Naive thymus-derived CD4-positive, alpha-beta T cell (primary cell): ENCODE data around the gene RTEL1. TPM values are rescaled to one million over a fixed set of nuclear protein-coding genes. Genes with fewer than 3 reads are reported as not detected.

Source experiments
- ATAC-seq: fragments of 150-1000 bp; cut with Tn5 transposase; 2 replicates; pipeline ENCODE4 v1.10.0; 2021; ENCODE audit warnings: mild to moderate bottlenecking, moderate library complexity
- CTCF ChIA-PET: fragments of 350-600 bp; sonication (Branson Sonifier 250); formaldehyde crosslinking; loops from one replicate; lab custom pipeline; 2021; ENCODE audit warnings: antibody characterized with exemption; lab: Charles Lee
- POLR2A ChIA-PET: fragments of 350-600 bp; sonication (Branson Sonifier 250); formaldehyde crosslinking; loops from one replicate; lab custom pipeline; 2021; ENCODE audit warnings: antibody characterized with exemption, inconsistent platforms; lab: Charles Lee
- DNase-seq, 9 donors: peaks; one replicate each; pipeline versions ENCODE4 v3.0.0 to v3.0.0-alpha.2; 2020 to 2022; ENCODE audit warnings: mixed read lengths in 1 of 9
- H3K27ac ChIP-seq: one replicate; pipeline ENCODE4 v1.7.0; 2013; ENCODE audit warnings: mild to moderate bottlenecking, low read depth, low read length, moderate library complexity
- H3K27me3 ChIP-seq, 2 donors: one replicate each; pipeline ENCODE4 v1.7.0; 2013; ENCODE audit warnings: low read length in 2 of 2, mild to moderate bottlenecking in 2 of 2, moderate library complexity in 2 of 2; ENCODE audit not compliant: control insufficient read depth in 2 of 2, insufficient read depth in 2 of 2
- H3K36me3 ChIP-seq, 3 experiments: 1 replicate in 2 of 3; 2 replicates in 1 of 3; pipeline ENCODE4 v1.7.0; 2013; ENCODE audit warnings: low read length in 3 of 3, mild to moderate bottlenecking in 3 of 3, moderate library complexity in 1 of 3; ENCODE audit not compliant: insufficient read depth in 3 of 3, control insufficient read depth in 2 of 3
- H3K4me1 ChIP-seq, 2 donors: one replicate each; pipeline ENCODE4 v1.7.0; 2013; ENCODE audit warnings: low read length in 2 of 2, mild to moderate bottlenecking in 2 of 2, moderate library complexity in 1 of 2; ENCODE audit not compliant: control insufficient read depth in 2 of 2, insufficient read depth in 2 of 2
- H3K4me3 ChIP-seq: 2 replicates; pipeline ENCODE4 v1.7.0; 2013; ENCODE audit warnings: mild to moderate bottlenecking, low read length
- H3K9me3 ChIP-seq, 3 experiments: 1 replicate in 2 of 3; 2 replicates in 1 of 3; pipeline ENCODE4 v1.7.0; 2013; ENCODE audit warnings: low read length in 3 of 3; ENCODE audit not compliant: control insufficient read depth in 2 of 3
- H3K27ac Mint-ChIP-seq, 9 donors: one replicate each; pipeline ENCODE4 v1.8.0; 2020 to 2022; ENCODE audit warnings: mixed read lengths in 9 of 9, mild to moderate bottlenecking in 8 of 9, moderate library complexity in 5 of 9, inconsistent platforms in 2 of 9
- H3K27me3 Mint-ChIP-seq, 5 donors: one replicate each; pipeline ENCODE4 v1.8.0; 2021 to 2022; ENCODE audit warnings: mixed read lengths in 5 of 5, mild to moderate bottlenecking in 1 of 5
- H3K36me3 Mint-ChIP-seq, 5 donors: one replicate each; pipeline ENCODE4 v1.8.0; 2020 to 2022; ENCODE audit warnings: mixed read lengths in 5 of 5, mild to moderate bottlenecking in 3 of 5, inconsistent platforms in 1 of 5
- H3K4me1 Mint-ChIP-seq, 7 donors: one replicate each; pipeline ENCODE4 v1.8.0; 2020 to 2022; ENCODE audit warnings: mixed read lengths in 7 of 7, mild to moderate bottlenecking in 3 of 7, inconsistent platforms in 1 of 7
- H3K4me3 Mint-ChIP-seq, 10 donors: one replicate each; pipeline ENCODE4 v1.8.0; 2020 to 2022; ENCODE audit warnings: mild to moderate bottlenecking in 10 of 10, mixed read lengths in 10 of 10, moderate library complexity in 6 of 10, inconsistent platforms in 2 of 10
- H3K9me3 Mint-ChIP-seq, 11 donors: one replicate each; pipeline ENCODE4 v1.8.0; 2020 to 2022; ENCODE audit warnings: mixed read lengths in 11 of 11, mild to moderate bottlenecking in 4 of 11, inconsistent platforms in 1 of 11, moderate library complexity in 1 of 11
- intact Hi-C, 2 donors: fragments of 100-400 bp; cut with micrococcal nuclease; formaldehyde crosslinking; loops; one replicate each; pipeline ENCODE4 v1.15.1; 2023
- polyA plus RNA-seq, 2 donors: library from polyadenylated mRNA; unstranded; fragments of 300-500 nt; fragmentation: Illumina TruSeq; gene quantifications; one replicate each; pipeline ENCODE4 v1.2.3, GENCODE V29; 2021
- total RNA-seq, 6 experiments: library from RNA in 5 of 6; stranded (reverse) in 5 of 6; gene quantifications; 1 replicate in 5 of 6; 2 replicates in 1 of 6; pipeline ENCODE4 v1.2.3 and lab custom pipeline; 2021 to 2026

RTEL1 gene
- total and polyA plus RNA-seq, 7 experiments from 2014 or later, result 1.9 to 47.2 (median 31.6) TPM

- Histone ChIP-seq H3K4me1 (peaks cover 7 to 8% of the 10 kb centered on the region in 2 donors), H3K9me3 (no peaks in the 10 kb centered on the region), H3K27ac (no peak overlapping the region), H3K36me3 (peaks cover 0 to 55% (median 0%) of the 10 kb centered on the region in 3 experiments), H3K27me3 (no peaks in the 10 kb centered on the region), H3K4me3 (no peak overlapping the region)
- ATAC-seq (no peak), DNase-seq (no peak)
- peaks cover 0 to 38% (median 24%) of the 10 kb centered on the region in 7 donors for H3K4me1 Mint-ChIP-seq
- H3K36me3 Mint-ChIP-seq, result peaks cover 0 to 11% (median 1%) of the 10 kb centered on the region in 5 donors
- no peaks in the 10 kb centered on the region for H3K9me3 Mint-ChIP-seq
- H3K4me3 Mint-ChIP-seq, result no peak overlapping the region
- intact Hi-C loops, result no loop called here
- no peak overlapping the region for H3K27ac Mint-ChIP-seq
- POLR2A ChIA-PET, result interaction anchor here (0.9 kb wide), 1 partner anchor 9 kb away, joined by 3 read pairs; no protein-coding TSS in a partner anchor
- CTCF ChIA-PET, result no interaction called here
- H3K27me3 Mint-ChIP-seq, result peaks cover 0 to 2% (median 0%) of the 10 kb centered on the region in 5 donors
Observed at GRCh38 chr20:63661108-63661507, 3.0 kb downstream of the RTEL1 start.

- H3K36me3 ChIP-seq, result peaks cover 0 to 63% (median 0%) of the 10 kb centered on the region in 3 experiments
- no peaks in the 10 kb centered on the region for H3K9me3 Mint-ChIP-seq
- no peak for DNase-seq
- H3K4me3 Mint-ChIP-seq, result peak overlapping the region in 2 of 10 donors; percentile 34 to 36
- peaks cover 7 to 8% of the 10 kb centered on the region in 2 donors for H3K4me1 ChIP-seq
- no peak overlapping the region for H3K4me3 ChIP-seq
- H3K27me3 ChIP-seq, result no peaks in the 10 kb centered on the region
- peaks cover 0 to 2% (median 0%) of the 10 kb centered on the region in 5 donors for H3K27me3 Mint-ChIP-seq
- ChIA-PET CTCF (no interaction called here), POLR2A (no interaction called here)
- H3K4me1 Mint-ChIP-seq, result peaks cover 0 to 34% (median 20%) of the 10 kb centered on the region in 7 donors
- no peaks in the 10 kb centered on the region for H3K9me3 ChIP-seq
- peaks cover 0 to 11% (median 3%) of the 10 kb centered on the region in 5 donors for H3K36me3 Mint-ChIP-seq
- ATAC-seq, result no peak
- intact Hi-C loops, result no loop called here
- no peak overlapping the region for H3K27ac ChIP-seq
- H3K27ac Mint-ChIP-seq, result no peak overlapping the region
Observed at GRCh38 chr20:63661959-63662812, 4.1 kb downstream of the RTEL1 start.

GRCh38 chr20:63662813-63663189 lies 4.7 kb downstream of the RTEL1 start:
- no peak overlapping the region for H3K4me3 ChIP-seq
- H3K27me3 ChIP-seq, result no peaks in the 10 kb centered on the region
- H3K4me3 Mint-ChIP-seq, result no peak overlapping the region
- H3K9me3 ChIP-seq, result no peaks in the 10 kb centered on the region
- DNase-seq (no peak), ATAC-seq (no peak)
- CTCF ChIA-PET, result no interaction called here
- H3K4me1 ChIP-seq, result peaks cover 4 to 7% of the 10 kb centered on the region in 2 donors
- intact Hi-C loops, result no loop called here
- no peak overlapping the region for H3K27ac Mint-ChIP-seq
- peaks cover 0 to 69% (median 4%) of the 10 kb centered on the region in 3 experiments for H3K36me3 ChIP-seq
- H3K27ac ChIP-seq, result no peak overlapping the region
- peaks cover 0 to 2% (median 0%) of the 10 kb centered on the region in 5 donors for H3K27me3 Mint-ChIP-seq
- H3K4me1 Mint-ChIP-seq, result peaks cover 0 to 30% (median 20%) of the 10 kb centered on the region in 7 donors
- peaks cover 0 to 11% (median 3%) of the 10 kb centered on the region in 5 donors for H3K36me3 Mint-ChIP-seq
- no peaks in the 10 kb centered on the region for H3K9me3 Mint-ChIP-seq
- POLR2A ChIA-PET, result no interaction called here

GRCh38 chr20:63663332-63664066 lies 5.4 kb downstream of the RTEL1 start:
- POLR2A ChIA-PET, result no interaction called here
- no peak overlapping the region for H3K4me3 ChIP-seq
- H3K4me1 Mint-ChIP-seq, result peaks cover 0 to 23% (median 17%) of the 10 kb centered on the region in 7 donors
- DNase-seq, result no peak
- no peaks in the 10 kb centered on the region for H3K9me3 ChIP-seq
- no peak for ATAC-seq
- CTCF ChIA-PET, result no interaction called here
- no peaks in the 10 kb centered on the region for H3K27me3 Mint-ChIP-seq
- H3K27me3 ChIP-seq, result no peaks in the 10 kb centered on the region
- H3K27ac ChIP-seq, result no peak overlapping the region
- H3K9me3 Mint-ChIP-seq, result no peaks in the 10 kb centered on the region
- peaks cover 0 to 73% (median 4%) of the 10 kb centered on the region in 3 experiments for H3K36me3 ChIP-seq
- H3K27ac Mint-ChIP-seq, result no peak overlapping the region
- peaks cover 3 to 7% of the 10 kb centered on the region in 2 donors for H3K4me1 ChIP-seq
- intact Hi-C loops, result no loop called here
- H3K4me3 Mint-ChIP-seq, result no peak overlapping the region
- peaks cover 4 to 16% (median 8%) of the 10 kb centered on the region in 5 donors for H3K36me3 Mint-ChIP-seq

GRCh38 chr20:63664143-63664851 lies 6.2 kb downstream of the RTEL1 start:
- no peaks in the 10 kb centered on the region for H3K9me3 Mint-ChIP-seq
- CTCF ChIA-PET, result no interaction called here
- peaks cover 4 to 20% (median 9%) of the 10 kb centered on the region in 5 donors for H3K36me3 Mint-ChIP-seq
- Histone ChIP-seq H3K36me3 (peaks cover 0 to 76% (median 4%) of the 10 kb centered on the region in 3 experiments), H3K27me3 (no peaks in the 10 kb centered on the region), H3K27ac (no peak overlapping the region), H3K9me3 (no peaks in the 10 kb centered on the region), H3K4me1 (peaks cover 0 to 2% of the 10 kb centered on the region in 2 donors), H3K4me3 (no peak overlapping the region)
- no peak for DNase-seq
- no peak for ATAC-seq
- peaks cover 0 to 15% (median 12%) of the 10 kb centered on the region in 7 donors for H3K4me1 Mint-ChIP-seq
- no peak overlapping the region for H3K4me3 Mint-ChIP-seq
- no peak overlapping the region for H3K27ac Mint-ChIP-seq
- H3K27me3 Mint-ChIP-seq, result no peaks in the 10 kb centered on the region
- POLR2A ChIA-PET, result interaction anchor here (0.8 kb wide), 1 partner anchor 11 kb away, joined by 3 read pairs; no protein-coding TSS in a partner anchor
- intact Hi-C loops, result no loop called here
